ENCODE results near the gene GNB1. TPM values are rescaled to one million over a fixed set of nuclear protein-coding genes. Genes with fewer than 3 reads are reported as not detected.

The GNB1 gene
- total and polyA plus RNA-seq, 10 of the 15 experiments (the other 5 are each of a cell fraction or from before 2014, with no cell fraction given): 23.0 to 392 (median 93.9) TPM

DNA sequence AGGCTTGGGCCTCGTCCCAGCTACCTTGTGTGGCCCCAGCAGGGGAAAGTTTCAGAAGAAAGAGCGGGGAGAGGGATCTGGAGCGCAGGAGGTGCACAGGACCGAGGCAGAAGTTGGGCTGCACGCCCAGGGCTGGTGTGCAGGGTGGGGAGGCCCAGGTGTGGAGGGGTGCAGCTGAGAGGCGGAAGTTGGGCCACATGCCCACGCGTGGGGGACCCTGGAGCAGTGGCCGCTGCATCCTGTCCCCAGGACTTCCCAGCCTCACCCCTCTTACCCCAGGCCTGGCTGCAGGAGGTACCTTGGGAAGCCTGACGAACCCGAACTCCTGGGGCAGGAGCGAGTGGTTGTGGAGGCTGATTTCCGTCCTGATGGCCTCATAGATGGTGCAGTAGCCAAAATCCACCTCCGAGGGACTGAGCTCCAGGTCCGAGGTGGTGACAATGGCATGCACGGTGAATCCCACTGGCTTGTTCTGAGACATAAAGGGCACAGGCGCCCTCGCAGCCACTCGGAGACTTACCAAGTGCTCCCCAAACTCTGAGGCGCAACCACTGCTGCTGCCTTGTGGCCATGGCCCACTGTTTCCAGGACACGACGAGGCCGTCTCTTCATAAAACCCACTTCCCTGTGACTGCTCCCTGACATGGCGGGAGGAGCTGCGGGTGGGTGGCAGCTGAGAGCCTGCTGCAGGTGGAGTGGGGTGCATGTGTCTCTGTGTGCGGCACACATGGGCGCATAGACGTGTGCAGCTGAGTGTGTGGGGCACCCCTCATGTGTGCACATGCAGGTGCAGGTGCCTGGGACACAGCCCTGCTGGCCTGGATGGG, 48.6 kb upstream of the GNB1 start (continued):
- TF ChIP-seq, protein P1, sequence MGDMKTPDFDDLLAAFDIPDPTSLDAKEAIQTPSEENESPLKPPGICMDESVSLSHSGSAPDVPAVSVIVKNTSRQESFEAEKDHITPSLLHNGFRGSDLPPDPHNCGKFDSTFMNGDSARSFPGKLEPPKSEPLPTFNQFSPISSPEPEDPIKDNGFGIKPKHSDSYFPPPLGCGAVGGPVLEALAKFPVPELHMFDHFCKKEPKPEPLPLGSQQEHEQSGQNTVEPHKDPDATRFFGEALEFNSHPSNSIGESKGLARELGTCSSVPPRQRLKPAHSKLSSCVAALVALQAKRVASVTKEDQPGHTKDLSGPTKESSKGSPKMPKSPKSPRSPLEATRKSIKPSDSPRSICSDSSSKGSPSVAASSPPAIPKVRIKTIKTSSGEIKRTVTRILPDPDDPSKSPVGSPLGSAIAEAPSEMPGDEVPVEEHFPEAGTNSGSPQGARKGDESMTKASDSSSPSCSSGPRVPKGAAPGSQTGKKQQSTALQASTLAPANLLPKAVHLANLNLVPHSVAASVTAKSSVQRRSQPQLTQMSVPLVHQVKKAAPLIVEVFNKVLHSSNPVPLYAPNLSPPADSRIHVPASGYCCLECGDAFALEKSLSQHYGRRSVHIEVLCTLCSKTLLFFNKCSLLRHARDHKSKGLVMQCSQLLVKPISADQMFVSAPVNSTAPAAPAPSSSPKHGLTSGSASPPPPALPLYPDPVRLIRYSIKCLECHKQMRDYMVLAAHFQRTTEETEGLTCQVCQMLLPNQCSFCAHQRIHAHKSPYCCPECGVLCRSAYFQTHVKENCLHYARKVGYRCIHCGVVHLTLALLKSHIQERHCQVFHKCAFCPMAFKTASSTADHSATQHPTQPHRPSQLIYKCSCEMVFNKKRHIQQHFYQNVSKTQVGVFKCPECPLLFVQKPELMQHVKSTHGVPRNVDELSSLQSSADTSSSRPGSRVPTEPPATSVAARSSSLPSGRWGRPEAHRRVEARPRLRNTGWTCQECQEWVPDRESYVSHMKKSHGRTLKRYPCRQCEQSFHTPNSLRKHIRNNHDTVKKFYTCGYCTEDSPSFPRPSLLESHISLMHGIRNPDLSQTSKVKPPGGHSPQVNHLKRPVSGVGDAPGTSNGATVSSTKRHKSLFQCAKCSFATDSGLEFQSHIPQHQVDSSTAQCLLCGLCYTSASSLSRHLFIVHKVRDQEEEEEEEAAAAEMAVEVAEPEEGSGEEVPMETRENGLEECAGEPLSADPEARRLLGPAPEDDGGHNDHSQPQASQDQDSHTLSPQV (IDR thresholded peaks at IDR 0.05): no peak
- TF ChIP-seq, protein P2, sequence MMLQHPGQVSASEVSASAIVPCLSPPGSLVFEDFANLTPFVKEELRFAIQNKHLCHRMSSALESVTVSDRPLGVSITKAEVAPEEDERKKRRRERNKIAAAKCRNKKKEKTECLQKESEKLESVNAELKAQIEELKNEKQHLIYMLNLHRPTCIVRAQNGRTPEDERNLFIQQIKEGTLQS (IDR thresholded peaks at IDR 0.05; ENCODE audit: borderline replicate concordance, extremely low read depth, low read depth, low read length): no peak
- TF ChIP-seq RELA (IDR thresholded peaks at IDR 0.05; ENCODE audit: borderline replicate concordance, partially characterized antibody) (no peak), SMC3 (IDR thresholded peaks at IDR 0.05; ENCODE audit: borderline replicate concordance, low read length) (no peak), ATF7 (IDR thresholded peaks at IDR 0.05; ENCODE audit: low read depth) (no peak), HCFC1 (IDR thresholded peaks at IDR 0.05; ENCODE audit: low read length) (no peak), SUZ12 (IDR thresholded peaks at IDR 0.05; ENCODE audit: unreplicated experiment) (no peak), SREBF1 (IDR thresholded peaks at IDR 0.05; ENCODE audit: low read length) (no peak), TCF3 (IDR thresholded peaks at IDR 0.05; ENCODE audit: borderline replicate concordance, insufficient read depth, low read depth, low read length) (no peak), BHLHE40 (IDR thresholded peaks at IDR 0.05; ENCODE audit: borderline replicate concordance in 1 of 2, low read depth in 2 of 2, low read length in 1 of 2) (no peak)
- TF ChIP-seq, protein P3, sequence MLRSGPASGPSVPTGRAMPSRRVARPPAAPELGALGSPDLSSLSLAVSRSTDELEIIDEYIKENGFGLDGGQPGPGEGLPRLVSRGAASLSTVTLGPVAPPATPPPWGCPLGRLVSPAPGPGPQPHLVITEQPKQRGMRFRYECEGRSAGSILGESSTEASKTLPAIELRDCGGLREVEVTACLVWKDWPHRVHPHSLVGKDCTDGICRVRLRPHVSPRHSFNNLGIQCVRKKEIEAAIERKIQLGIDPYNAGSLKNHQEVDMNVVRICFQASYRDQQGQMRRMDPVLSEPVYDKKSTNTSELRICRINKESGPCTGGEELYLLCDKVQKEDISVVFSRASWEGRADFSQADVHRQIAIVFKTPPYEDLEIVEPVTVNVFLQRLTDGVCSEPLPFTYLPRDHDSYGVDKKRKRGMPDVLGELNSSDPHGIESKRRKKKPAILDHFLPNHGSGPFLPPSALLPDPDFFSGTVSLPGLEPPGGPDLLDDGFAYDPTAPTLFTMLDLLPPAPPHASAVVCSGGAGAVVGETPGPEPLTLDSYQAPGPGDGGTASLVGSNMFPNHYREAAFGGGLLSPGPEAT (IDR thresholded peaks at IDR 0.05; ENCODE audit: low read depth): no peak

Measured in GM12878 (cell line).